HFF-Myc (cell line): ENCODE measurements around the gene ABCB4.

ENCODE experiments used
- DNase-seq: peaks from one replicate; pipeline ENCODE4 v3.0.0-alpha.2; 2011; ENCODE audit warnings: low read depth; ENCODE audit errors: extremely low read depth
- H3K4me3 ChIP-seq: replicated peaks from 2 replicates; pipeline ENCODE4 v1.5.1; 2011; ENCODE audit warnings: low read depth, mild to moderate bottlenecking, control low read depth, low read length
- TF ChIP-seq, protein P1 (sequence below): IDR thresholded peaks from 2 replicates; pipeline ENCODE4 v1.5.1; 2012; ENCODE audit warnings: mild to moderate bottlenecking, low read depth, low read length, control low read depth; ENCODE audit errors: missing control alignments

The ABCB4 gene

DNA sequence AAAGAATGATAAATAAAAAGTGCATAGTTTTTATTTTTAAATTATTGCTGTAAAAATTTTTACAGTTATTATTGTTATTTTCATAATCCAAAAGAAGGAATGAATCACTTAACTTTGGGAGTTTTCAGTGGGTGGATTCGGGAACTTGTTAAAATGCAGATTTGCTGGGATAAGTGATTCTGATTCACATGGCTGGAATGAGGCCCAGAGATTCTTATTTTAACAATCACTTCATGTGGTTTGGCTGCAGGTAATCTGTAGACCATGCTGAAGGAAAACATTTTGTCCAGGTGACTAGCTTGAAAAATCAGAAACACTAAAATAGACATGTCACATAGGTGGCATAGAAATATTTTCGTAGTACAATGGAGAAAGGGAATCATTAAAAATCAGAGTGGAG, 116.1 kb downstream of the ABCB4 start:
- no peak for DNase-seq
- TF ChIP-seq, protein P1, sequence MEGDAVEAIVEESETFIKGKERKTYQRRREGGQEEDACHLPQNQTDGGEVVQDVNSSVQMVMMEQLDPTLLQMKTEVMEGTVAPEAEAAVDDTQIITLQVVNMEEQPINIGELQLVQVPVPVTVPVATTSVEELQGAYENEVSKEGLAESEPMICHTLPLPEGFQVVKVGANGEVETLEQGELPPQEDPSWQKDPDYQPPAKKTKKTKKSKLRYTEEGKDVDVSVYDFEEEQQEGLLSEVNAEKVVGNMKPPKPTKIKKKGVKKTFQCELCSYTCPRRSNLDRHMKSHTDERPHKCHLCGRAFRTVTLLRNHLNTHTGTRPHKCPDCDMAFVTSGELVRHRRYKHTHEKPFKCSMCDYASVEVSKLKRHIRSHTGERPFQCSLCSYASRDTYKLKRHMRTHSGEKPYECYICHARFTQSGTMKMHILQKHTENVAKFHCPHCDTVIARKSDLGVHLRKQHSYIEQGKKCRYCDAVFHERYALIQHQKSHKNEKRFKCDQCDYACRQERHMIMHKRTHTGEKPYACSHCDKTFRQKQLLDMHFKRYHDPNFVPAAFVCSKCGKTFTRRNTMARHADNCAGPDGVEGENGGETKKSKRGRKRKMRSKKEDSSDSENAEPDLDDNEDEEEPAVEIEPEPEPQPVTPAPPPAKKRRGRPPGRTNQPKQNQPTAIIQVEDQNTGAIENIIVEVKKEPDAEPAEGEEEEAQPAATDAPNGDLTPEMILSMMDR, result no peak
- H3K4me3 ChIP-seq, result no peak overlapping the region

DNA sequence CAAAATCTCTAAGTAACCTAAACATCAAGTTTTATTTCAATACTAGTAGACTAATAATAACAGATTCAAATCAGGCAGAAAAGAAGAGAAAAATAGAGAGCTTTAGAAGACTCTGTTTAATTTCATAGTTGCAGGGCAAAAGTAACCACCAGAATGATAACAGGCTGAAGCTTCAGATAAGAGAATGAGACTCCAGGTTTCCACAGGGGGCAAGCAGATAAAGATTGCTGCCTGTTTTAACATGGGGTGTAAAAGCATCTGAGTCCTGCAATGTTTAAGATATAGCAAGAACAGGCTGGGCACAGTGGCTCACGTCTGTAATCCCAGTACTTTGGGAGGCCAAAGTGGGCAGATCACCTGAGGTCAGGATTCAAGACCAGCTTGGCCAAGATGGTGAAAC, 119.0 kb downstream of the ABCB4 start:
- no peak overlapping the region for H3K4me3 ChIP-seq
- DNase-seq, result no peak
- TF ChIP-seq, protein P1, result no peak

DNA sequence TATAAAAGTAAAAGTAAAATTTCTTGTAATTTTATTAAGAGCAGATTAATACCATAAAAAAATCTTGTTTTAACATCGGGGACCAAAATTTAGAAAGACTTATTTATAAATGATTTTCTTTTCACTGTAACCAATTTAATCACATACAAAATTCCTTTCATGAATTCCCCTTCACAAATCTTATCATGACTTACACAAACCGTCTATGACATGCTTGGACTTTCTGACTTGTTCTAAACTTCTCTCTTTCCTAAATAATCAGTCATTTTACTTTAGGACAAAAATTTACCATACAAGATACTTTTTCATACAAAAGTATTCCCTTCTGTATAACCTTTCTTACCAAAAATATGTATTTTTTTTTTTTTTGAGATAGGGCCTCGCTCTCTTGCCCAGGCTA, 120.7 kb downstream of the ABCB4 start:
- H3K4me3 ChIP-seq, result no peak overlapping the region
- DNase-seq, result peak; percentile 29
- TF ChIP-seq, protein P1, result no peak
